GM18873 (cell line): ENCODE results near the gene RSPH9.

Experiments
- ATAC-seq: cut with Tn5 transposase; IDR thresholded peaks from one replicate; pipeline ENCODE4 v1.9.1; 2021; ENCODE audit warnings: mild to moderate bottlenecking, moderate library complexity, moderate number of reproducible peaks; ENCODE audit not compliant: unreplicated experiment, low FRiP score

The RSPH9 gene

DNA sequence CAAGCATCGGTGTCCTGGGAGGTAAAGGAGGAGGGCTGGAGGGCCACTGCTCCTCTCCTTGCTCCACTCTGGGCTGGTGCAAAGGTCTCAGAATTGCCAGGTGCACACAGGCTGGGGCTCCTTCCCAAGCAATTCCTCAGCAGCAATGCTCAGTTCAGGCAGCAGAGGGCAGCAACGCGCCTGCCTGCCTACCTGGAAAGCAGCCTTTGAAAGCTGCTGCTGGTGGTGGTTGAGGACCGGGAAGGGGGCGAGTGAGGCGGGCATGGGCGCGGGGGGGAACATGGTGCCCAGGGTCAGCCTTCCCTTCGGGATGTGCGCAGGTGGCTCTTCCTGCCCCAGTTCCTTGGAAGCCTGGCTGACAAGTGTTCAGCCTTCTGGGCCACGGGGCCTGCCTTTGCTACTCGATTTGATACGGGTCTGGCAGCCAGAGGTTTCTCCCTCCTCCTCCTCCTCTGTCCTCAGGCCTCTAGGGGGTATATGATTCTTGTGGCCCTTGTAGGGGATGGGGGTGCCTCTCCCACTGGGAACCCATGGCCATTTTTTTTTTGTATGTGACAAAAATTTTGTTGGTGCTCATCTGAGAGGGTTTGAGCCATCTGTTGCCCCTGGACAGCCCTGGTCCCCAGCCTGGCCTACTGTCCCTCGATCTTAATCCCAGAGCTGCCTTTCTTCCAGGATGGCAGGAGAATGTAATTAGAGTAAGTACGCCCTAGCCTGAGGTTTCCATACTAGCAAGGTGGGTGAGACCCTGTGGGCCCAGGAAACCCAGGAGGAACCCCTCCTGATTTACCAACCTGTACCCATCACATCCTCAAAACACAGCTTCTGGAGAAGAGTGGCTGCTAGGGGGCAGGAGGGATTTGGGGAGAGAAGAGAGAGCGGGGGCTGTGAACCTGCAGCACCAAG, 22.7 kb downstream of the RSPH9 start:
- no peak for ATAC-seq

DNA sequence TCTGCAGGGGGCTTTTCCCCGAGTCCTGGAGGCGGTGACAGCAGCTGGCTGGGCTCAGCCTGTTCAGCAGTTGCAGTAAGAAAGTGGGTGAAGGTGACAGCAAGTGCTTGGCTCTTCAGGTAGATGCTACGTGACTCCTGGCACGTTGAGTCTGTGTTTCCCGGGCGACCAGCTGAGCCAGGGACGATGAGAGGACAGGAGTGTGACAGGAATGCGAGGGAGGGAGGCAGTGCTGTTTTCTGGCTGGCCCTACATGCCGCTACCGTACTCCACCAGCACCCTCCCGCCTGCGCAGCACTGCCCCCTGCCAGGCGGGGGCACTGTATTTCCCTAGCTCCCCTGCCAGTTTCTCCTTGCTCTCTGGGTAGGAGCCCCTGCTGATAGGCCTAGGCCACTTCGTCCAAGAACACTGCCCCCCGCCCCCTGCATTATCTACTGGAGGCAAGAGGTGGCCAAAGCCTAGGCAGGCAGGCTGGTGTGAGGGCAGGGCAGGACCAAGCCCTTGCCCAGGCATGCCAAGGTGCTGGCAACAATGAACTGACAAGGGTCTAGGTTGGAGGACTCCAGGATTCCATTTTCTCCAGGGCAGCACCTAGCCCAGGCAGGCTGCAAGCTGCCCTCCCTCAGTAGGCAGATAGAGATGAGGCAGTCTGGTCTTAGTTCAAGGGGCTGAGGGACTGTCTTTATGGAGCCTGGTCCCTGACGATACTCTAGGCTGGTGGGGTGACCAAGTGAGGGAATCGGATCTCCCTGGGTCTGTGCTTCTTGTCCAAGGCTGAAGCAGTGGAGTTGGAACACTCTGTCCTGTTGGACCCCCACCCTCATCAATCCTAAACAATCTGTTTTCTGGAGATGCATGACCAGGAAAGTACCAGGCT, 23.6 kb downstream of the RSPH9 start:
- ATAC-seq = no peak

DNA sequence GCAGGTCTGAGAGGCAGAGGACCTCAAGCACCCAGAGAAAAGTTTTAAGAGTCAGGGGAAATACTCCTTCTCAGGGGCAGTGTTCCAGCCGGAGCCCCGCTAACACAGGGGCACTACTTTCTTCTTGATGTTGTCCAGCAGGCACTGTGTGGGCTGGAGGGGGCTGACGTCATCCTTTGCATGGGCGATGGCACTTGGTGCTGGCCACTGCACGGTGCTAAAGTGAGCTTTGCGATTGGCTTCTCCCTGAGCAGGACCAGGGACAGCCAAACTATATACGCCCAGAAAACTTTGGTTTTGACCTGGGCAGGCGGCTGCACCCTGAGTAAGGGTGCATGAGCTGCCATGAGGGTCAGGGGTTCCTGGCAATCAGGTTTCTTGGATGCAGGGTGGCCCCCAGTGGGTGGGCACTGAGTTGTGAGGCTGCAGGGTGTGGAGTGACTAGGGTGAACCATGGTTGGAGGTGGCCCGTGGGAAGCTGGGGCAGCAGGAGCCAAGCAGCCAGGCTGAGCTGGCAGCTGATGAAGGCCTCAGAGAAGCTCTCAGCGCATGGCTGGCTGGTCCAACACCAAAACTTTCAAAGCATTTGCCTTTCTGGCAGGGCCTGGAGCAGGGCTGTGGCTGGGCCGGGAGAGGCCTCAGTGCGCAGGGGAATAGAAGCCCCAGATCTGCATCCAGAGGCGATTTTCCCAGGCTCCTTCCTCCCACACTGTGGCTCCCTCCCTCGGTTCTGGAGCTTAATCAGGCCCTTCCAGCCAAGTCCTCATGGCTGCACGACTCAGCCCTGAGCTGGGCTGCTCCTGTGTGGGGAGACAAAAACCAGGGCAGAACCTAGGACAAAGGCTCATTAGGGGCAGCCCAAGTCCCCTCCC, 24.4 kb downstream of the RSPH9 start:
- ATAC-seq = no peak

DNA sequence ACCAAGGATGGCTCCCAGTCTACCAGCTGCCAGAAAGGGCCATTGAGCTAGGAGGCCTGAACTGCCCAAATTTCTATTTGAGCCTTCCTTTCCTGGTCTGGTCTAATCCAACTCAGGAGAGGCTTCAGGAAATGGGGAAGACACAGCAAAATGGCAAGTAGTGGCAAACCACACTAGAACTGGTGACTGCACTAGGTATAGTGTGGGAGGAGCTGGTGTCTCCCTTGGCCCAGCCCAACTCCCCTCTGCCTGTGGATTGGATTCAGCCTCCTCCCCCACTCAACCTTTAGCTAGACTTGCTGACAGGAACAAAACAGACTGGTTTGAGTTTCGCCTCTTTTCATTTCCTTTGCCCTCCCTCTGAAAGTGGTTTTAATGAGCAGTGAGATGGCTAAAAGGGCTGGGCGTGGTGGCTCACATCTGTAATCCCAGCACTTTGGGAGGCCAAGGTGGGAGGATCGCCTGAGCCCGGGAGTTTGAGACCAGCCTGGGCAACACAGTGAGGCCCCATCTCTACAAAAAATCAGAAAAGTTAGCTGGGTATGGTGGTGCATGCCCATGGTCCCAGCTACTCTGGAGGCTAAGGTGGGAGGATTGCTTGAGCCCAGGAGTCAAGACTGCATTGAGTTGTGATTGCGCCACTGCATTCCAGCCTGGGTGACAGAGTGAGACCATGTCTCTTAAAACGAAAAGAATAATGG, 25.2 kb downstream of the RSPH9 start:
- ATAC-seq = no peak

GRCh38 chr6:43670623-43670986, 25.8 kb downstream of the RSPH9 start:
- ATAC-seq = no peak

- no peak for ATAC-seq
Measured at GRCh38 chr6:43671011-43671800, 26.4 kb downstream of the RSPH9 start.

GRCh38 chr6:43671801-43672690, 27.2 kb downstream of the RSPH9 start:
- ATAC-seq = no peak

DNA sequence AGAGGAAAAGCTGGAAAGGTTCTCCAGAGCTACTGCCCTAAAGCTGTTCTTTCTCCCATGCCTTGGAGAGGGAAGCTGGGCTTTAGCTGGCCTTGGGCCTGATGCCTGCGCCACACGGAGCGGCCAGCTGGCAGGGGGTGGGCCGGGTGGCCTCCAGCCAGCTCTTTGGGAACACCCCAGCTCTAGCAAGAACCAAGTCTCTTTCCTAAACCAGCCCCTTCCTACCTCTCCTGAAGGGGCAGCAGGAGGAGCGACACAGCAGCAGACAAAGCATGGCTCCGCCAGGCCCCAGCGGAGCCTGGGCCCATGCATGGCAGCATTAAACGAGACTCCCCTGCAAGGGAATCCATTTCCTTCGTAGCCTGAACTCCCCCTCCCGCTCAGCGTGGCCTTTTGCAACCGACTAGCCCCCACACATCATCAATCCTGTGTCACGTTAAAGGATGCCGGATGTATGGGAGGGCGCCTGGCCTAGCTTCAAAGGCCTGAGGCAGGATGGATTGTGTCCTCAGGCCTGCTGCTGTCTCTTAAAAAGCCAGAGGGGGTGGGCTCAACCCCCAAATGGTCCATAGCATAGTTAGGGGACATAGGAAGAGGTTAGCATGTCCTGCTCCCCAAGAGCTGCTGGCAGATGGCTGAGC, 28.7 kb downstream of the RSPH9 start:
- no peak for ATAC-seq

- ATAC-seq = no peak
Measured at GRCh38 chr6:43674291-43674690, 29.5 kb downstream of the RSPH9 start.

GRCh38 chr6:43674921-43675320, 30.1 kb downstream of the RSPH9 start:
- no peak for ATAC-seq

DNA sequence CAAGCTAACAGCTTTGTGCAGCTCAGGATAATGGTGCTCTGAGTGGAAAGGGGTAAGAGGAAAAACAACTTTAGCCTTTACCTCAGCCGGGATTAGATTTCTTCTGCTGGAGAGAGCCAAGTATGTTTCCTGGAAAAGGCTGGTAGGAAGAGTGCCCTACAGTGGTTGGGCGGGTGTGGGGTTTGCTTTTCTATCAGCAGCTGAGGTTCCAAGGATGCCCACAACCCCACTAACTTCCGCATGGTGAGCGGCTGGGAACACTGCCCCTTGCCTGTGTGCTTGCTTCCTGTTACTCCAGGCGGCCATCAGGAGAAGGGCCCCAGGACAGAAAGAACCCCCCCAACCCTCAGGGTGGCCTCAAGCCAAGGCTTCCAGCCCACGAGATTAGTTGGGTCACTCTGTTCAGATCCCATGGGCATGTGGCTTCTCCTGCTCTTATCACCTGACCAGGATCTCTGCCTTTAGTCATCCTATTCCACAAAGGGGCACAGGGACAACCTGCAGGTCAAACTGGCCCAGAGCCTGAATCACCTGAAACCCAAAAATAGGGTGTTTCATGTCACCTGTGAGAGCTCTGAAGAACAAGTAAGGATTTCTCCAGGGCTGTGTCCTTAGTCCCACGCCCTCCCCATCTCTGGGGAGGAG, 32.2 kb downstream of the RSPH9 start:
- ATAC-seq = no peak

GRCh38 chr6:43677759-43678158, 32.9 kb downstream of the RSPH9 start:
- no peak for ATAC-seq

- no peak for ATAC-seq
Measured at GRCh38 chr6:43678341-43678740, 33.5 kb downstream of the RSPH9 start.

- ATAC-seq = no peak
Measured at GRCh38 chr6:43679057-43679456, 34.2 kb downstream of the RSPH9 start.

- ATAC-seq = no peak
Measured at GRCh38 chr6:43680308-43681200, 35.7 kb downstream of the RSPH9 start.

GRCh38 chr6:43681303-43681702, 36.5 kb downstream of the RSPH9 start:
- ATAC-seq = no peak
